MM.1S (cell line): Measurements from ENCODE around the gene PSPC1.
A peak's percentile ranks its signal among the peaks of the same experiment; 100 is the strongest.

Source experiments
- DNase-seq: peaks from one replicate; pipeline ENCODE4 v3.0.0-alpha.2; 2015
- H2AFZ ChIP-seq: fragments of 300-600 bp; sonication (generic); 2 replicates; pipeline ENCODE4 v1.6.0; 2016; ENCODE audit warnings: antibody characterized with exemption, low read length
- H3F3A ChIP-seq: fragments of 300-600 bp; sonication (generic); 2 replicates; pipeline ENCODE4 v1.6.1; 2016; ENCODE audit warnings: mild to moderate bottlenecking, antibody characterized with exemption, low read length, moderate library complexity, mixed read lengths; ENCODE audit not compliant: insufficient read depth
- H3K27ac ChIP-seq: fragments of 300-600 bp; sonication (generic); 2 replicates; pipeline ENCODE4 v1.5.1; 2016; ENCODE audit warnings: mild to moderate bottlenecking, low read length
- H3K27me3 ChIP-seq: fragments of 300-600 bp; sonication (generic); replicated peaks from 2 replicates; pipeline ENCODE4 v1.6.0; 2016; ENCODE audit warnings: low read length; ENCODE audit not compliant: insufficient read depth
- H3K36me3 ChIP-seq: fragments of 300-600 bp; sonication (generic); replicated peaks from 2 replicates; pipeline ENCODE4 v1.6.1; 2016; ENCODE audit warnings: mild to moderate bottlenecking, low read length, mixed read lengths; ENCODE audit not compliant: insufficient read depth
- H3K4me1 ChIP-seq: fragments of 300-600 bp; sonication (generic); 2 replicates; pipeline ENCODE4 v1.6.1; 2016; ENCODE audit warnings: low read length, mixed read lengths
- H3K4me2 ChIP-seq: fragments of 300-600 bp; sonication (generic); 2 replicates; pipeline ENCODE4 v1.6.0; 2016; ENCODE audit warnings: low read depth, low read length
- H3K4me3 ChIP-seq: fragments of 300-600 bp; sonication (generic); 2 replicates; pipeline ENCODE4 v1.5.1; 2016; ENCODE audit warnings: low read length, mixed read lengths
- H3K79me2 ChIP-seq: fragments of 300-600 bp; sonication (generic); 2 replicates; pipeline ENCODE4 v1.6.1; 2016; ENCODE audit warnings: mixed run types, low read length, mixed read lengths
- H3K9ac ChIP-seq: fragments of 300-600 bp; sonication (generic); 2 replicates; pipeline ENCODE4 v1.6.1; 2016; ENCODE audit warnings: low read length, mixed read lengths
- H3K9me2 ChIP-seq: fragments of 300-600 bp; sonication (generic); replicated peaks from 2 replicates; pipeline ENCODE4 v1.6.1; 2016; ENCODE audit warnings: mild to moderate bottlenecking, low read length, mixed read lengths; ENCODE audit not compliant: insufficient read depth
- H3K9me3 ChIP-seq: fragments of 300-600 bp; sonication (generic); replicated peaks from 2 replicates; pipeline ENCODE4 v1.6.1; 2016; ENCODE audit warnings: mild to moderate bottlenecking, low read length, mixed read lengths; ENCODE audit not compliant: insufficient read depth
- H4K20me1 ChIP-seq: fragments of 300-600 bp; sonication (generic); 2 replicates; pipeline ENCODE4 v1.6.1; 2016; ENCODE audit warnings: mild to moderate bottlenecking, low read length, moderate library complexity, mixed read lengths; ENCODE audit not compliant: insufficient read depth
- EZH2 ChIP-seq: fragments of 300-600 bp; sonication (generic); optimal IDR thresholded peaks from 2 replicates; pipeline ENCODE3; 2017; ENCODE audit warnings: low read depth, mild to moderate bottlenecking, antibody characterized with exemption, low read length, mixed read lengths
- TF ChIP-seq, protein P1 (sequence below): fragments of 300-600 bp; sonication (generic); IDR thresholded peaks from 2 replicates; pipeline ENCODE4 v1.5.1; 2016; ENCODE audit warnings: antibody characterized with exemption, low read length, mixed read lengths

Gene PSPC1

DNA sequence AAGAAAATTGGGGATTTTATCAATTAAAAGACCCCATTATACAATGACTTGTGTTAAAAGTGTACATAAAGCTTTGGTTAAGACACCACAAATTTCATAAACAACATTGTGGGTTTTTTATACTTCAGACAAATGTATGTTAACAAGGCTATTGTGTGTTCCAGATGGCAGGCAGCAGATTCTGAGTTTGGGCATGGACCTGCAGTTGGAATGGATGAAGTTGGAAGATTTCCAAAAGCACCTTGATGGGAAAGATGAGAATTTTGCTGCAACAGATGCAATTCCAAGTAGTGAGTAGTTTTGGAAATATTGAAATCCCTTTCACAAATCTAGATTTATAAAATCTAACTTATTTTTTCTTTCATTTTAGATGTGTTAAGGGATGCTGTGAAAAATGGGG is 123.9 kb downstream of the PSPC1 start:
- Histone ChIP-seq H3K4me3 (no peak overlapping the region), H3K9ac (no peak overlapping the region), H3K9me3 (no peaks in the 10 kb centered on the region), H3F3A (no peaks in the 10 kb centered on the region), H3K27me3 (no peaks in the 10 kb centered on the region), H3K9me2 (no peaks in the 10 kb centered on the region), H3K4me2 (no peak overlapping the region), H3K4me1 (0 out of 2 replicates have a peak, but pooled peaks cover 6% of the 10 kb centered on the region), H4K20me1 (no peaks in the 10 kb centered on the region), H2AFZ (no peak overlapping the region), H3K79me2 (no peaks in the 10 kb centered on the region), H3K27ac (no peak overlapping the region), H3K36me3 (no peaks in the 10 kb centered on the region)
- DNase-seq, result no peak
- TF ChIP-seq EZH2, result no peak
- TF ChIP-seq, protein P1, sequence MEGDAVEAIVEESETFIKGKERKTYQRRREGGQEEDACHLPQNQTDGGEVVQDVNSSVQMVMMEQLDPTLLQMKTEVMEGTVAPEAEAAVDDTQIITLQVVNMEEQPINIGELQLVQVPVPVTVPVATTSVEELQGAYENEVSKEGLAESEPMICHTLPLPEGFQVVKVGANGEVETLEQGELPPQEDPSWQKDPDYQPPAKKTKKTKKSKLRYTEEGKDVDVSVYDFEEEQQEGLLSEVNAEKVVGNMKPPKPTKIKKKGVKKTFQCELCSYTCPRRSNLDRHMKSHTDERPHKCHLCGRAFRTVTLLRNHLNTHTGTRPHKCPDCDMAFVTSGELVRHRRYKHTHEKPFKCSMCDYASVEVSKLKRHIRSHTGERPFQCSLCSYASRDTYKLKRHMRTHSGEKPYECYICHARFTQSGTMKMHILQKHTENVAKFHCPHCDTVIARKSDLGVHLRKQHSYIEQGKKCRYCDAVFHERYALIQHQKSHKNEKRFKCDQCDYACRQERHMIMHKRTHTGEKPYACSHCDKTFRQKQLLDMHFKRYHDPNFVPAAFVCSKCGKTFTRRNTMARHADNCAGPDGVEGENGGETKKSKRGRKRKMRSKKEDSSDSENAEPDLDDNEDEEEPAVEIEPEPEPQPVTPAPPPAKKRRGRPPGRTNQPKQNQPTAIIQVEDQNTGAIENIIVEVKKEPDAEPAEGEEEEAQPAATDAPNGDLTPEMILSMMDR, result no peak

DNA sequence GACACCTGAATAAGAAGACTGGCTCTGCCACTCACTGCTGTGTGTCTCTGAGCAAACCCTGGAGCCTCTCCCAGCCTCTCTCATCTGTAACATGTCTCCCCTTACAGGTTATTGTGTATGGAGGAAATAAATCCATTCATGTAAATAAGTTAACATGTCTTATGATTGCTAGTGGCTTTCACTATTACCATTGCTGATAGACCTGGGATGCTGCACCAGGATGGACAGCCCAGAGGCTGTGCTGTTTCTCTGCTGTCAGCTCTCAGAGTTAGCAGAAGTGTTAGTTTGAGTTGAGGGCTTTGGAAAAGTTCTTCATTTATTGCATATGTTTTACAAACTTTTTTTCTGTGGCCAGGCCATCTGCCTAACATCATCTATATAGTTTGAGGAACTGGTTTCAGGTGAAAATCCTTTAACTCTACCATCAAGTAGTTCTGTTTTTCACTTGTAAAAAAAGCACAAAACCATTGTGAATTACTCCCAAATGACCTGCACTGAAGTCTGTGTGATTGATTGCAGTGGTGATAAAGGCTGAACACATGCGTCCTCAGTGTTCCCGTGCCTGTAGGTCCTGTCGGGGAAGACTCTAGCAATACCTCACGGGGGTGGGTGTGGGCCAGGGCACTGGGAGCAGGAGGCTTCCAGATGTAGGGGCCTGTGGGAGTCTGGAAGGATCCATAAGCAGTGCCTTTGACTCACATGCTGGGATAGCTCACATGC is 124.7 kb downstream of the PSPC1 start:
- H3F3A ChIP-seq, result no peaks in the 10 kb centered on the region
- no peak overlapping the region for H2AFZ ChIP-seq
- H3K36me3 ChIP-seq, result no peaks in the 10 kb centered on the region
- no peaks in the 10 kb centered on the region for H3K27me3 ChIP-seq
- no peaks in the 10 kb centered on the region for H3K79me2 ChIP-seq
- no peak overlapping the region for H3K4me2 ChIP-seq
- H3K9me3 ChIP-seq, result no peaks in the 10 kb centered on the region
- no peak overlapping the region for H3K9ac ChIP-seq
- H3K4me3 ChIP-seq, result no peak overlapping the region
- no peaks in the 10 kb centered on the region for H4K20me1 ChIP-seq
- no peaks in the 10 kb centered on the region for H3K9me2 ChIP-seq
- H3K27ac ChIP-seq, result peak overlapping the region; percentile 21; the same call in 1 of the 2 replicates
- 0 out of 2 replicates have a peak, but pooled peaks cover 6% of the 10 kb centered on the region for H3K4me1 ChIP-seq
- no peak for DNase-seq
- TF ChIP-seq, protein P1, result no peak
